HG03066 (cell line): Measurements from ENCODE around the gene CELSR2.
"Not testable (repeated sequence)": the region's sequence is repeated elsewhere in the genome, so short reads cannot be mapped to it uniquely, and the experiment has no call there.

ENCODE experiments used
- ATAC-seq: cut with Tn5 transposase; IDR thresholded peaks from one replicate; pipeline ENCODE4 v1.9.1; 2021; ENCODE audit warnings: low read depth; ENCODE audit not compliant: unreplicated experiment

Gene CELSR2

DNA sequence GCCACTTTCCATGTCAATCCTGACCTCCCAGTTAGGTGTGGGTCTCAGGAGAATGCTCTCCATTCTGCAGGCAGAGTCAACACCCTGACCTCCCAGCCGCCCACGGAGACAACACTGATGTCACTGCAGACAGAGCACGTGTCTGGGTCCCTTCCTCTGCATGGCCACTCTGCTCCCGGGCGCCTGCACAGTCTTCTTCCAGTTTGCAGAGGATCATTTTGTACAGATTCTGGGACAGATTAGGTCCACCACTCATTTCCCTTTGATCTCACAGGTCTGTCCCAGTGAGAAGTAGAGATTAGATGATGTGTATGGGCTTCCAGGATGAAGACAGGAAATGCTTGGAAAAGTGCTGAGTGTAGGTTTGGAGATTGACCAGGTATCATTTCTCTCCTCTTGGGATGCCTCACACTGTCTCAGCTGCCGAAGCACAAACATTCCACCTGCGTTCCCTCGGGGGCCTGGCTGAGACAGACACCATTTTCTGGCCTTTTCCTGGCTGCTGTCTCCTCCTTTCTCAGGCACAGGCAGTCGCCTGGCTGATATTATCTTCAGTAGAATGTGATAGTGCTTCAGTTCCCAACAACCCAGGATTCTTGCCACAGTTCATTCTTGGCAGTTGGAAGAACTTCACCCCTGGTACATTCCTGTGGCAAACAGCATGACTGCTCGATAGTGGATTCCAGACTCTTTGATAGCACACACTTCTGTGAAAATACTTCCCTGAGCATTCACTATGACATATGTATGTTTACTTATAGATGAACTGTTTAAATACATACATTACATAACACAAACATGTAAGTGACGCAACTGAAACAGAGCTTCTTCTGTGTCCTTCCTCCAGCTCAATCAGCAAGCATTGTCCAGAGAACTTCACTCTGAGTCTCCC is 49.6 kb downstream of the CELSR2 start:
- no peak for ATAC-seq

DNA sequence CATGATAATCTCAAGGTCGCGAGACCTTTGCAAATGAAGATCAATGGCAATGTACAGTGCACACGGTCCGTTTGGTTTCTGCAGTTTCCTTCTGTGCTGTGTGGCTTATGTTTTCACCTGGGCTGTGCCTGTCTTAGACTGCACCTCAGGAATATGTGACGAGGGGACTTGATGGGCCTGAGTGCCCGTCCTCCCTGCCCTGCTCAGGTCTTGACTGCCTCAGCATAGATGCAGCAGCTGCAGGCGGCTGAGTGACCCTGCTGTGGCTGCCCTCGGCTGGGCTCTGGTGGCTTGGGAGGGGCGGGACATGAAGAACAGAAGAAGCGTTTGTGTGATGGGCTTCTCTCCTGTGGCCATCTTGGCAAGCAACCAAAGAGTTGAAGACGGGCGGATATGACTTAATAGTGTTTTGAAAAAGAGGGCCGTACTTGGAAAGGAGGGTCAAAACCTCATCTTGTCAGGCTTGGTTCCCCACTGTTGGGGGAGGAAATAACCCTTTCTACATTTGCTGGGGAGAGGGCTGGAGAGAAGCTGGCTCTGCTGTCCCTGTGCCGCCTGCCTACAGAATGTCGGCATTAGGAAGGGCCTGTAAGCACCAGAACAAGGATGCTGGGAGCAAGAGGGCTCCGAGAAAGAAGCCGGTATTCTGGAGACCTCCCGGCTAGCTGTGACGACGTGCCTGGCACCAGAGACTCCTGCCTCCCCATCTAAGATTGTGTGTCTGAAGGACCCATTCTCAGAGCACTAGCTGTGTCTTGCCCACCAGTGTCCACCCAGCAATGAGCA is 50.4 kb downstream of the CELSR2 start:
- ATAC-seq, result no peak

DNA sequence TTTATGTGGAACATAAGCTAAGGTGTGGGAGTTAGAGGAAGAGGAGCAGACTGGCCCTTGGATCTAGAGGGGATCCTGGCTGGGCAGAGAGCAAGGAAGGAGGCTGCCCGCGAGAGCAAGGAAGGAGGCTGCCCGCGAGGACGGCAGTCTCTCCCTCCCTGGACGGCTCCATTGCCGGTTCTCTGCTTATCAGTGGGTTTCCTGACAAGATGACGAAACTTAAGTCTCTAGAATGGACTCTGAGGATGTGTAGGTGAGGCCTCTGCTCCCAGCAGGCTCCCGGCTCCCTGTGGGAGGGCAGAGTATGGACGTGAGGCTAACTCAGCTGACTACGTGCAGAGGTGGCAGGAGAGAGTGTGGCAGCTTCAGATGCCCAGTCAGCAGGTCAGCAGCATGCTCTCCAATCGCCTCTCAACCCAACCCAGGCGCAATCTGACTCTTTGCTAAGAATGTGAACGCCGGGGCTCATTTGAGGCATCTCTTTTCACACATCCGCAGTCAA is 51.4 kb downstream of the CELSR2 start:
- ATAC-seq, result no peak

DNA sequence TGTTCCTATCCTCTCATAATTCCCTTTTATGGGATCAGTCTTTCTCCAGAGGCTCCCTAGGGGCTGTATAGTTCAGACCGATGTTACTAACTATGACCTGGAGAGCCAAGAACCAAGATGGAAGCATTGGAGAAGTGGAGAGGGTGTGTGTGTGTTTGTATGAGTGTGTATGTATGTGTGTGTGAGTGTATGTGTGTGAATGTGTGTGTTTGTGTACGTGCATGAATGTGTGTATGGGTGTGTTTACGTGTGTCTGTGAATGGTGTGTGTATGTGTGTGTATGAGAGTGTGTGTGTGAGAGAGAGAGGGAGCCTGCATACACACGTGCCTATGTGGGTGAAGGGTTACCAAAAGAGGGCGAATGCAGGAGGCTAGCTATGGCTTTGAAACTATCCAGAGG is 52.5 kb downstream of the CELSR2 start:
- no peak for ATAC-seq

DNA sequence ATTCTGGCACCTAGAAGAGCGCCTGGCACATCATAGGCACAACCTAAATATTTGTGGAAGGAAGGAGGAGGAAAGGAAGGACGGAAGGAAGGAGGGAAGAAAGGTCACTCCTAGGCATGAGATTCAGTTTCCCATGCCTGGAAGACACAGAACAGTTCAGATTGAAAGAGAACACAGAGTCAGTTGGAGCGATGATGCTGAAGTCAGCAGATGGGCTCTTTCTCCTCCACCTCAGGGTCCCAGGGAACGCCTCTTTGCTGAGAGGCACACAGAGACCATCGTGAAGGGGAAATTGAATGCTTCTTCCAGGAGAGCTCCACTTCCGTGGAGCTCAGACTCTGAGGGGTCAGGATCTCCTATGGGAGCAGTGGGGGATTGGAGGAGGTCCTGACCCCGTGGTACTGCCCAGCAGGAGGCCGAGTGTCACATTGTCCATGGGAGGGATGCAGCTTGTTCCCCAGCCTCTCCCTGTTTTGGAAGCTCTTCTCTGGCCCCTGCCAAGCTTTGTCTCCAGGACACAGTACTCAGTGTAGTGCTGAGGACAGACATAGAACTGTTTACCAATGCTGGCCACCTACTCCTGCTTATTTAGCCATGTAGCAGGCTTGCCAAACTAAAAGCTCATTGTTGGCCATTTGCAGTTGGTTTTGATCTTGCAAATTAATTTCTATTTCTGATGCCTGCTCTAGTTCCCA is 55.0 kb downstream of the CELSR2 start:
- no peak for ATAC-seq

DNA sequence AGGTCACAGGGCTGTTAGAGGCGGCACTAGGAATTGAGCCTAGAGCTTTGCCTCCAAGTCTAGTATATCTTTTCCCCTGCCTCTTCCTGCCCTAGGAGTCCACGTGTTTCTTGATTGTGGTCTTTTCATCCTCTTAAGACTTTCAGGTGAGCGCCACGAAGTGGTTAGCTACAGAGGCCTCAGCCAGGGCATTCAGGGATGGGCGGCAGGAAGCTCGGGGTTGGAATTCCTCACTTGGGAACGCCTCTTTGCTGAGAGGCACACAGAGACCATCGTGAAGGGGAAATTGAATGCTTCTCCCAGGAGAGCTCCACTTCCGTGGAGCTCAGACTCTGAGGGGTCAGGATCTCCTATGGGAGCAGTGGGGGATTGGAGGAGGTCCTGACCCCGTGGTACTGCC is 56.7 kb downstream of the CELSR2 start:
- not testable (repeated sequence) for ATAC-seq

DNA sequence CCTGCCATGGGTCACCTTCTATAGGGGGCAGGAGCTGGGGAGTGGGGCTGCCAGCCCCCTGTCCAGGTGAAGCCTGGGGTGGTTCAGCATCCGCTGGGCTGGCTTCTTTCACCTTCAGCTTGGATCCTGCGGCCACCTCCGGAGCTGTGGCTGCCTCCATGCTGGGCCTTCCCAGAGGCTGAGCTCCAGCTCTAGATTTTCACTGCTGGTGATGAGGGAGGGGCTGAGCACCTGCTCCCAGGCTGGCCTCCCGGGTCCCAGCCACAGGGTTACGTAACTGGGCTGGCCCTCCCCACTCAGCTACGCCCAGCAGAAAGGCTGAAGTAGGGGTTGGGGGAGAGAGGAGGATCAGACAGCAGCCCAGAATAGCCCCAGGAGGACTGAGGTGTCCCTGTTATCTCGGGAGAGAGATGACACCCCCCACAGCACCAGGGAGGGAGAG is 57.5 kb downstream of the CELSR2 start, which contains the start of gene MYBPHL:
Gene MYBPHL, minus strand, starts transcription at position 180 of the 442 bp plus-strand sequence. Its CDS starts 20 bp downstream, at position 160.
- ATAC-seq, result no peak

DNA sequence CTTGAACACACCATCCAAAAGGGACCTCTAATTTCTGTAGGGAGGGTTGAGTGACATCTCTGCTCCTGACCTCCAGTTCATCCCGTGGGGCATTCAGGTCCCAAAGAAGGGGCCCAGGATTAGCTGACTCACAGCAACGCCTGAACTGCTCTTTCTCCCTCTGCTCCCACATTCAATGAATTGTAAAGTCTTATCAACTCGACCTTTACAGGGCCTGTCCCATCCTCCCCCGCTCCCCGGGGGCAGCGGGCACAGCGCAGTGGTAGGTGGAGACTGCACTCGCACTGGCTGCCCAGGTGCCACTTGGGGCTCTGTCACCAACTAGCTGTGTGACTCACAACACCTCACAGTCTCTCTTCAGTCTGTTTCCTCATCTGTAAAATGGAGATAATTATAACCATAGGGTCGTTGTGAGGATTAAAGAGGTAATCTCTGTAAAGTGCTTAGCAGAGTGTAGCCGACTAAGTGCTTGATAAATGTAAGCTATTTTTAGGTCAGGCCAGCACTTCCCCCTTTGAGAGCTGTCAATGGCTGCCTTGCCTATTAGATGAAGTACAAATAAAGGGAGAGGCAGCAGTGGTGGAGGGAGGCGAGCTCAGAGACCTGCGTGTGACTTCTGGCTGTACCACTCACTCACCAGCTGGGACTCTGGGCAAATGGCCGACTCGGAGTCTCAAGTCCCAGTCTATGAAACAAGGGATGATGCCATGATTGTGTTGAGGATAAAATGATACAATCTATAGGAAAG is 58.1 kb downstream of the CELSR2 start:
- no peak for ATAC-seq

DNA sequence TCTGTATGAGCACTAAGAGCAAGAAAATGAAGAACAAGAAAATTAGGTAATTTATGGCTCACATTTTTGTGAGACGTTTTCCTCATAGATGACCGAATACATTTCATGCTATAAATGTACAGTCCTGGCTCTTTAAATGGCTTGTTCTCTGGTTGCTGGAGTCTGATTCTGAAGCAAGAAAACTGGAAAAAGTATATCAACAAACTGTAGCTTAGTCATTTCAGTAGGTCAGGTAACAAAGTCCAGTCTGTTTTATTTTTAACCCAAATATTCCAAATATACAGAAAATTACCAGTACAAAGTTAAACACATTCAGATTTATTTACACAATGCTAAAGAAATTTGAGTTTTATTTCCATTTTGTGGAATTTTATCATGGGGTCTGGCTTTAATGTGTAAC is 60.0 kb downstream of the CELSR2 start:
- ATAC-seq, result no peak

DNA sequence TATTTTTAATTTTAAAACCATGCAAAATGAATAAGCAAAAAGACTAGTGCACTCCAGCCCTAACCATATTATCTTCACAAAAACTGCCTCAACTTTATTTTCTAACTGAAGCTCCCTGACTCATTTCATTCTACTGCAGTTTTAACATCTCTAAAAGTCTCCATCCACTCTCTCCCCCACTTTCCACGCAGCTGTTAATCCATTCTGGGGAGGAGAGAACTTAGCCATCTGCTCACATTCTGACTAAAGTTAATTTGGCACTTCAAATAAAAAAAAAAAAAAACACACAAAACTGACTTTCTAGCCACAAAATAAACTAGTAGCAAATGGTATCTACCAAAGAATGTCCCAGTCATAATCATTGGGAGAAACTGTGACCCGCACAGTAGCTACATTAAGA is 62.9 kb downstream of the CELSR2 start:
- ATAC-seq, result no peak

DNA sequence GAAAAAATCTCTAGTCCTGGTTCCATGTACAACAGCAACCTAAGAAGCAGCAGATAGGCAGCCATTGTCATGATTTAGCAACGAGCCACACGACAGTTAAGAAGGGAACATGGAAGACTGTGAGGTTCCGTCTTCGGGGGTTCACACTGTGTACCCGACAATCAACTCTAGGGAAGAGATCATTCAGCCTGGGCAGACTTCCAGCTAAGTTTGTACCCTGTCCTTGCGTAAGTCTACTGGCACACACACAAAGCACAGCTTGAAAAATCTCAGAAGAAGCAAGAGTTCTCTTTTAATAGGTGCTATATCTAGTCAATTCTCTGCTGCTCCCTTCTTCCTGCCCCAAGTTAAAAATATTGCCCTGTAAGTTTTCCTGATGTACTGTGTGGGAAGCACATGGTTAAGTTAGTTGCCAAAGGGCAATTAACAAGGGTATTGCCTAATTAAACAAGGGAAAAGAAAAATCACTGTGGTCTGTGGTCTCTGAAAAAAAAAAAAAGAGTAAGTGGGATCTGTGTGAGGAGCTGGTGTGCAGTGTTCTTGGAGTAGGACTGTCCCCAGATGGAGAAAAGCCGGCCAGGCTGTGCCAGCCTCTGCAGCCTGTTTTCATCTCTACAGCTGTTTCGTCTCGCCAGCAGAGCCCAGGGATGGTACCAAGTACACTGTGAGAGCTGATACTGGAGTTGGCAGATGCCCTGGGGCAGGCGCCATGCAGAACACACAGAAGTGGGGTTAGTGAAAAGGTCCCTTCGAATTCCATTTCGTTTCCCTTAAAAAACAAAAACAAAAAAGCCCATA is 63.8 kb downstream of the CELSR2 start:
- ATAC-seq, result no peak

DNA sequence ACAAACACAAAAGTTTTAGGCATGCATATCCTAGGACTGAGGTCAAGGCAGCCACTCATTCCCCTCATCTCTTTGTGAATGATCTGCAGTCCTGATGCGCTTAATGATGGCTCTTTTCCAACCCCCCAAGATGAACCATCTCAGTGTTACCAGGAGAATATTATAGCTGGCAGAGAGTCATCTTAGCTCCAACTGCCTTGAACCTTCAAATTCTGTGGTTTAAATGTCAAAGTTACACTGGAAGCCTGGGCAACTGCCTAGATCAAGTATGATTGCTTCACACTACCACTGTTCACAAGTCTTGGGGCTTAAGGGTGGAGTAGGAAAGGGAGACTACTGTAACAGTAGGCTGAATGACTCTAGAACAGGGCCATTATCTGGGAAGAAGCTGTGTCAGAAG is 65.5 kb downstream of the CELSR2 start:
- no peak for ATAC-seq

DNA sequence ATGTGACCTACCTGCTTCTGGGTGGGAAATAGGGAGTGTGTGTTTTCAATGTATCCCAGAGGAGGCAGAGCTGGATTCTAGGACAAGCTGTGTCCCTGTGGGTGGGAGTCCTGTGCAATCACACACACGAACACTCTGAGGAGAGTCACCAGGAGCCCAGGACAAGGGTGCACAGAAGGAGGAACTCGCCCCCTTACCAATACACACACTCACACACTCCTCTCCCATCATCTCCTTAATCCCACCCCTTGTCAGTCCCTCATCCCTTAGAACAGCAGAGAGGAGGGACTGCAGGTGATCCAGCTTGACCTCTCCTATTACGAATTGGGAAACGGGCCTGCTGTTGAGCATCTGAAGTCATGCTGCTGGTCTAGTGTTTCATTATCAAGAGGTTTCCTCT is 65.9 kb downstream of the CELSR2 start:
- ATAC-seq, result no peak

DNA sequence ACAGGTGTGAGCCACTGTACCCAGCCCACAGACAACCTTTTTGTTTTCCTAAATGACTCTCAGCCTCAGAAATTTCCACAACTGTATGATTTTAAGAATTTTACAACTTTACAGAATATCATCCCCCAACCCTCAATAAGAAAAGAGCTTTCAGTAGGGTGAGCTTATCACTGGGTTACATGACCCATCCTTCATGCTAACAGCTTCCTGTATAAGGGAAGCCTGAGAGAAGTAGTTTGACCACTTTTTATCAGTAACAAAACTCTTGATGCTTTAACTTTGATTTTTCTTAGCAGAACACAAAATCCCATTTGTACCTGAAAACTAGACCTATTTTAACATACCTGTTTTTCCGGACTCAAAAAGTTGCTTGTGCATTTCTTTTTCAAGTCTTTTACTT is 67.2 kb downstream of the CELSR2 start:
- ATAC-seq, result no peak

DNA sequence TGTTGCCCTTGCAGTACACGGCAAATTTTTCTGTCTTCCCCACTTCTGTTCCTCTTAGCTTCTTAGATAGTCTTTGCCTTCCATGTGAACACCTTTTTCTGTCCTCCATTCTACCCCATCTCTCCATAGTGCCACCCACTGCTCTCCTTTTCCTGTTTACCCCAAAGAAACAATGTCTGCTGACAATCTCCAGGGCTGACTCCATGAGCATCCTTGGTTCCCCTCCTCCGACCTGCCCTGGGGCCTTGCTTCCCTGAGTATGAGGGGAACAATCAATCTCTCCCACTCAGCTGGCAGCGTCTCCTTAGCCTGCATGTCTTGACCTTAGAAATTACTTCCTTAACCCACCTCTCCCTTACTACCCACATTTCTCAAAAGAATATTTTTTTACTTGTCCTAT is 69.8 kb downstream of the CELSR2 start:
- no peak for ATAC-seq

DNA sequence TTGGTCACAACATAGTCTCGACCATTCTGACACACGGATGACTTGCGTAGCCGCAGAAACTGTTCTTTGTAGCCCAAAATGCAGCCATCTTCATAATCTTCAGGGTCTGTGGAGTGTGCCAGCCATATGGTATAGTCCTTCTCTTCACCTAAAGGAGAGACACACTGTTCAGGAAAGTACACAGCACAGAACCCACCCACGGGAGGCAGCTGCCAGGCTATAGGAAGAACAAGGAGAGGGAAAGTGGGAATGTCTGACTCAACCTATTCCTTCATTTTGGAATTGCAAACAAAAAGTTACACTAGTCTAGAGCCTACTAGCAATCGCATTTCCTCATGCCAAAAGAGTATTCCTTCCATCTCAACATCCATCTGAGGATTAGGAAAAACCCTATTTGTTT is 73.6 kb downstream of the CELSR2 start:
- ATAC-seq, result no peak
